BE2C (cell line): ENCODE data around the gene C14orf132.

Experiments
- DNase-seq: peaks from one replicate; pipeline ENCODE4 v3.0.0-alpha.2; 2020
- H3K27me3 ChIP-seq: fragments of 250-450 bp; sonication (Bioruptor Pico); 2 replicates; pipeline ENCODE4 v1.5.1; 2020; ENCODE audit warnings: mild to moderate bottlenecking
- H3K36me3 ChIP-seq: fragments of 250-450 bp; sonication (Bioruptor Pico); 2 replicates; pipeline ENCODE4 v1.5.1; 2020; ENCODE audit warnings: mild to moderate bottlenecking
- H3K4me1 ChIP-seq: fragments of 250-450 bp; sonication (Bioruptor Pico); 2 replicates; pipeline ENCODE4 v1.5.1; 2020
- H3K4me3 ChIP-seq: 2 replicates; pipeline ENCODE4 v1.5.1; 2011; ENCODE audit warnings: low read depth, low read length
- H3K9me3 ChIP-seq: fragments of 250-450 bp; sonication (Bioruptor Pico); 2 replicates; pipeline ENCODE4 v1.5.1; 2020
- CTCF ChIP-seq: IDR thresholded peaks from 2 replicates; pipeline ENCODE4 v1.5.1; 2012; ENCODE audit warnings: mild to moderate bottlenecking, low read depth, low read length

C14orf132 gene

GRCh38 chr14:96136371-96137005, 97.3 kb downstream of the C14orf132 start:
- H3K36me3 ChIP-seq = no peaks in the 10 kb centered on the region
- TF ChIP-seq CTCF = no peak

GRCh38 chr14:96138241-96138640, 99.1 kb downstream of the C14orf132 start:
- no peak for DNase-seq
- no peaks in the 10 kb centered on the region for H3K4me1 ChIP-seq
- H3K9me3 ChIP-seq = no peaks in the 10 kb centered on the region
- TF ChIP-seq CTCF = no peak
- no peaks in the 10 kb centered on the region for H3K36me3 ChIP-seq
- H3K27me3 ChIP-seq = no peaks in the 10 kb centered on the region
- H3K4me3 ChIP-seq = no peak overlapping the region

More at GRCh38 chr14:96136371-96137005, 97.3 kb downstream of the C14orf132 start:
- H3K9me3 ChIP-seq = no peaks in the 10 kb centered on the region
- H3K27me3 ChIP-seq = no peaks in the 10 kb centered on the region
- no peak overlapping the region for H3K4me3 ChIP-seq
- no peak for DNase-seq
- H3K4me1 ChIP-seq = no peaks in the 10 kb centered on the region

- DNase-seq = no peak
- TF ChIP-seq CTCF = no peak
- no peaks in the 10 kb centered on the region for H3K9me3 ChIP-seq
Observed at GRCh38 chr14:96139169-96139568, 100.0 kb downstream of the C14orf132 start.

GRCh38 chr14:96139879-96140278, 100.7 kb downstream of the C14orf132 start:
- Histone ChIP-seq H3K4me1 (no peaks in the 10 kb centered on the region), H3K27me3 (no peaks in the 10 kb centered on the region), H3K4me3 (no peak overlapping the region), H3K9me3 (no peaks in the 10 kb centered on the region), H3K36me3 (no peaks in the 10 kb centered on the region)
- no peak for DNase-seq
- TF ChIP-seq CTCF = no peak

More at GRCh38 chr14:96139169-96139568, 100.0 kb downstream of the C14orf132 start:
- no peaks in the 10 kb centered on the region for H3K27me3 ChIP-seq
- no peaks in the 10 kb centered on the region for H3K4me1 ChIP-seq
- H3K4me3 ChIP-seq = no peak overlapping the region
- H3K36me3 ChIP-seq = no peaks in the 10 kb centered on the region

- H3K4me1 ChIP-seq = no peaks in the 10 kb centered on the region
- no peak for TF ChIP-seq CTCF
Observed at GRCh38 chr14:96140952-96141351, 101.8 kb downstream of the C14orf132 start.

More at GRCh38 chr14:96140952-96141351, 101.8 kb downstream of the C14orf132 start:
- Histone ChIP-seq H3K27me3 (no peaks in the 10 kb centered on the region), H3K36me3 (no peaks in the 10 kb centered on the region), H3K9me3 (no peaks in the 10 kb centered on the region), H3K4me3 (no peak overlapping the region)
- no peak for DNase-seq
